Bronchial epithelial cell (primary cell): ENCODE data around the gene DRAM2. TPM values are rescaled to one million over a fixed set of nuclear protein-coding genes. Genes with fewer than 3 reads are reported as not detected.
"Not testable (repeated sequence)": the region's sequence is repeated elsewhere in the genome, so short reads cannot be mapped to it uniquely, and the experiment has no call there.

ENCODE experiments used
- DNase-seq: peaks from one replicate; pipeline ENCODE4 v3.0.0-alpha.2; 2010; ENCODE audit warnings: low read depth
- FAIRE-seq: peaks from 2 replicates; lab custom pipeline; 2011; peaks lifted over from hg19 to GRCh38; lab: Jason Lieb, UNC
- H3K27me3 ChIP-seq: 2 replicates; pipeline ENCODE4 v1.5.1; 2011; ENCODE audit warnings: low read length; ENCODE audit not compliant: control insufficient read depth, insufficient read depth
- H3K36me3 ChIP-seq: 2 replicates; pipeline ENCODE4 v1.5.1; 2011; ENCODE audit warnings: low read length; ENCODE audit not compliant: control insufficient read depth, insufficient read depth
- H3K4me3 ChIP-seq: 2 replicates; pipeline ENCODE4 v1.5.1; 2011; ENCODE audit warnings: mild to moderate bottlenecking, low read depth, low read length, control low read depth
- total RNA-seq: library from RNA; depleted of rRNA; stranded (reverse); fragments of >200 nt; gene quantifications from 2 replicates; pipeline ENCODE4 v1.2.1, GENCODE V29; 2014
- TF ChIP-seq, protein P1 (sequence below): IDR thresholded peaks from 2 replicates; pipeline ENCODE4 v1.5.1; 2011; ENCODE audit warnings: mild to moderate bottlenecking, moderate library complexity, low read length, control low read depth, inconsistent platforms; ENCODE audit not compliant: insufficient read depth, severe bottlenecking

DRAM2 gene
- total RNA-seq, 1 donor from 2014 or later, result 93.7 TPM

DNA sequence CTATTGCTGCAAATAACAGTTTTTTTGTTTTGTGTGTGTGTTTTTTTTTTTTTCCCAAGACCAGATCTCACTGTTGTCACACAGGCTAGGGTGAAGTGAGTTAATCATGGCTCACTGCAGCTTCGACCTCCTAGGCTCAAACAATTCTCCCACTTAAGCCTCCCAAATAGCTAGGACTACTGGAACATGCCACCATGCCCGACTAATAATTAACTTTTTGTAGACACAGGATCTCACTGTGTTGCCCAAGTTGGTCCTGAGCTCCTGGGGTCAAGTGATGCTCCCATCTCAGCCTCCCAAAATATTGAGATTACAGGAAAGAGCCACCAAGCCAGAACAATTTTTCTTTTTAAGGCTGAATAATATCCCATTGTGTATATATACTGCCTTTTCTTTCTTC is 34.9 kb downstream of the DRAM2 start:
- TF ChIP-seq, protein P1, sequence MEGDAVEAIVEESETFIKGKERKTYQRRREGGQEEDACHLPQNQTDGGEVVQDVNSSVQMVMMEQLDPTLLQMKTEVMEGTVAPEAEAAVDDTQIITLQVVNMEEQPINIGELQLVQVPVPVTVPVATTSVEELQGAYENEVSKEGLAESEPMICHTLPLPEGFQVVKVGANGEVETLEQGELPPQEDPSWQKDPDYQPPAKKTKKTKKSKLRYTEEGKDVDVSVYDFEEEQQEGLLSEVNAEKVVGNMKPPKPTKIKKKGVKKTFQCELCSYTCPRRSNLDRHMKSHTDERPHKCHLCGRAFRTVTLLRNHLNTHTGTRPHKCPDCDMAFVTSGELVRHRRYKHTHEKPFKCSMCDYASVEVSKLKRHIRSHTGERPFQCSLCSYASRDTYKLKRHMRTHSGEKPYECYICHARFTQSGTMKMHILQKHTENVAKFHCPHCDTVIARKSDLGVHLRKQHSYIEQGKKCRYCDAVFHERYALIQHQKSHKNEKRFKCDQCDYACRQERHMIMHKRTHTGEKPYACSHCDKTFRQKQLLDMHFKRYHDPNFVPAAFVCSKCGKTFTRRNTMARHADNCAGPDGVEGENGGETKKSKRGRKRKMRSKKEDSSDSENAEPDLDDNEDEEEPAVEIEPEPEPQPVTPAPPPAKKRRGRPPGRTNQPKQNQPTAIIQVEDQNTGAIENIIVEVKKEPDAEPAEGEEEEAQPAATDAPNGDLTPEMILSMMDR, result no peak
- FAIRE-seq, result no peak

DNA sequence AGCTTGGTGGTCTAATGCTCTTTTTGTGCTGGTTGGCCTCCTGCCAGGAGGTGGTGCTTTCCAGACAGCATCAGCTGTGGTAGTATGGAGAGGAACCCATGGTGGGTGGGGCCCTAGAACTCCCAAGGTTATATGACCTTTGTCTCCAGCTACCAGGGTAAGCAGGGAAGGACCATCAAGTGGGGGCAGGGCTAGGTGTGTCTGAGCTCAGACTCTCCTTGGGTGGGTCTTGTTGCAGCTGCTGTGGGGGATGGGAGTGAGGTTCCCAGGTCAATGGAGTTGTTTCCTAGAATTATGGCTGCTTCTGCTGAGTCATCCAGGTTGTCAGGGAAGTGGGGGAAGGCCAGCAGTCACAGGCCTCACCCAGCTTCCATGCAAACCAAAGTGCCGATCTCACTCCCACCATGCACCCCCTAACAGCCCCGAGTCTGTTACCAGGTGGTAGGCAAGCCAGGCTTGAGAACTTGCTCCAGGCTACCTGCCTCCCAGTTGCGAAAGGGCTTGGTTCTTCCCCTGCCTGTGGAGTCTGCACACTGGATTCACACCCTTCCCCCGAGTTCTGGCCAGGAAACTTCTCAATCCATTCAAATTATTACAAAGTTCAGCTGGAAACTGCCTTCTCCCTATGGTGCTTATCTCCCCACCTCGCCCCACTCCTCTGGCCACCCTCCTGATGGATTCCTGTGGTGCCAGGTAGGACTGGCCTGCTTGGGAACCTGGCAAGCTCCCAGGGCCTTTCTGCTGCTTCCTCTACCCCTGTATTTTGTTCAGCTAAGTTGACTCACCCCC is 37.8 kb downstream of the DRAM2 start:
- Histone ChIP-seq H3K4me3 (no peak overlapping the region), H3K36me3 (no peaks in the 10 kb centered on the region), H3K27me3 (no peaks in the 10 kb centered on the region)
- FAIRE-seq, result no peak
- DNase-seq, result peak; percentile 40
- TF ChIP-seq, protein P1, result no peak

More for the DNA sequence above, 34.9 kb downstream of the DRAM2 start:
- H3K27me3 ChIP-seq, result no peaks in the 10 kb centered on the region
- no peaks in the 10 kb centered on the region for H3K36me3 ChIP-seq
- no peak overlapping the region for H3K4me3 ChIP-seq
- DNase-seq, result no peak

DNA sequence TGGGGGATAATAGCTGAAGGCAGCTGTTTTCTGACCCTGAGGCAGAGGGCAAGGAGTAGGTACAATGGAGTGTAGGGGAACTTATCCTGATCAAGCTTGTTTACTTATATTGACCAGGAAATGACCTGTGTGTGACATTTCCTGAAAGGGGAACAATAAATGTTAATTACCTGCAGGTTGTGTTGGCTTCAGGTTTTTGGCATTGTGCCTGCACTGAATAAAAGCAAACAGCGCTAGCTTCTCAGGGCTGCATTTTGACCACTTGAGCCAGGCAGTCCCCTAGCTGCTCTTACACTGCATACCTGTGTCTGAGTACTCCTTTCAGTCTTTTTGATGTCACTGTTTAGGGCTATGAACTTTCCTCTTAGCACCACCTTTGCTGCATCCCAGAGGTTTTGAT is 40.6 kb downstream of the DRAM2 start:
- Histone ChIP-seq H3K4me3 (no peak overlapping the region), H3K36me3 (no peaks in the 10 kb centered on the region), H3K27me3 (no peaks in the 10 kb centered on the region)
- TF ChIP-seq, protein P1, result no peak
- DNase-seq (no peak), FAIRE-seq (no peak)

DNA sequence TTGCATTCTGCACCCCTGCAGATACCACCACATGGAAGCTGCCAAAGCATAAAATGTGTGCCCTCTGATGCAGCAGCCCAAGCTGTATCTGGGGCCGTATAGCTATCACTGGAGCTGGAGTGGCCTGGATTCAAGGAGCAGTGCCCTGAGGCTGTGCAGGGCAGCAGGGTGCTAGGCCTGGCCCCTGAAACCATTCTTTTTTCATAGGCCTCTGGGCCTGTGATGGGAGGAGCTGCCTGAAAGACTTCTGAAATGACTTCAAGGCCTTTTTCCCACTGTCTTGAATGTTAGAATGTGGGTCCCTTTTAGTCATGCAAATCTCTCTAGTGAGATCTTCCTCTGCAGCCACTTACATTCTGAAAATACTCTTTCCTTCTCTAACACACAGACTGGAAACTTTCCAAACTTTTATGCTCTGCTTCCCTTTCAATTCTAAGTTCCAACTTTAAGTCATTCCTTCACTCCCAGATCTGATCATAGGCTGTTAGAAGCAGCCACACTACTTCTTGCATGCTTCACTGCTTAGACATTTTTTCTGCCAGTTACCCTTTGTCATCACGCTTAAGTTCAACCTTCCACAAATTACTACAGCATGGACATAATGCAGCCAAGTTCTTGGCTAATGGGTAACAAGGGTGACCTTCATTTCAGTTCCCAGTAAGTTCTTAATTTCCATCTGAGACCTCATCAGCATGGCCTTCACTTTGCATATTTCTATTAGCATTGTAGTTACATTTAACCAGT is 42.4 kb downstream of the DRAM2 start:
- DNase-seq (no peak), FAIRE-seq (no peak)
- H3K36me3 ChIP-seq, result no peaks in the 10 kb centered on the region
- TF ChIP-seq, protein P1, result no peak
- no peaks in the 10 kb centered on the region for H3K27me3 ChIP-seq
- H3K4me3 ChIP-seq, result no peak overlapping the region

DNA sequence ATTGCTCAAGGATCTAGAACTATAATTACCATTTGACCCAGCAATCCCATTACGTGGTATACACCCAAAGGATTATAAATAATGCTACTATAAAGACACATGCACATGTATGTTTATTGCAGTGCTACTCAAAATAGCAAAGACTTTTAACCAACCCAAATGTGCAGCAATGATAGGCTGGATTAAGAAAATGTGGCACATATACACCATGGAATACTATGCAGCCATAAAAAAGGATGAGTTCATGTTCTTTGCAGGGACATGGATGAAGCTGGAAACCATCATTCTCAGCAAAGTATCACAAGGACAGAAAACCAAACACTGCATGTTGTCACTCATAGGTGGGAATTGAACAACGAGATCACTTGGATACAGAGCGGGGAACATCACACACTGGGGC is 44.5 kb downstream of the DRAM2 start:
- FAIRE-seq, H3K36me3 ChIP-seq, DNase-seq, H3K4me3 ChIP-seq, H3K27me3 ChIP-seq: not testable (repeated sequence)

DNA sequence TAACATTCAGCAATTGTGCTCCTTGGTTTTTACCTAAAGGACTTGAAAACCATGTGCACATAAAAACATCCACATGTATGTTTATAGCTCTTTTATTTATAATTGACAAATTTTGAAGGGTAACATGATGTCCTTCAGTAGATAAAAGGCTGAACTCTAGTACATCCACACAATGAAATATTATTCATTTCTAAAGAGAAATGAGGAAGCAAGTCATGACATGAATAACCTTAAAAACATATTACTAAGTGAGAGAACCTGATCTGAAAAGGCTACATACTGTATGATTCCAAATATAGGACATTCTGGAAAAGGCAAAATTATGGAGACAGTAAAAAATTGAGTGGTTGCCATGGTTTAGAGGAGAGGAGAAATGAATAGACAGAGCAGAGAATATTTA is 50.3 kb downstream of the DRAM2 start:
- H3K27me3 ChIP-seq, result no peaks in the 10 kb centered on the region
- no peak for DNase-seq
- no peaks in the 10 kb centered on the region for H3K36me3 ChIP-seq
- FAIRE-seq, result no peak
- H3K4me3 ChIP-seq, result no peak overlapping the region
- TF ChIP-seq, protein P1, result no peak
